ENCODE results near the gene CNPY1. TPM values are rescaled to one million over a fixed set of nuclear protein-coding genes. Genes with fewer than 3 reads are reported as not detected.

The CNPY1 gene
- total RNA-seq, 1 experiment from 2014 or later: not detected

DNA sequence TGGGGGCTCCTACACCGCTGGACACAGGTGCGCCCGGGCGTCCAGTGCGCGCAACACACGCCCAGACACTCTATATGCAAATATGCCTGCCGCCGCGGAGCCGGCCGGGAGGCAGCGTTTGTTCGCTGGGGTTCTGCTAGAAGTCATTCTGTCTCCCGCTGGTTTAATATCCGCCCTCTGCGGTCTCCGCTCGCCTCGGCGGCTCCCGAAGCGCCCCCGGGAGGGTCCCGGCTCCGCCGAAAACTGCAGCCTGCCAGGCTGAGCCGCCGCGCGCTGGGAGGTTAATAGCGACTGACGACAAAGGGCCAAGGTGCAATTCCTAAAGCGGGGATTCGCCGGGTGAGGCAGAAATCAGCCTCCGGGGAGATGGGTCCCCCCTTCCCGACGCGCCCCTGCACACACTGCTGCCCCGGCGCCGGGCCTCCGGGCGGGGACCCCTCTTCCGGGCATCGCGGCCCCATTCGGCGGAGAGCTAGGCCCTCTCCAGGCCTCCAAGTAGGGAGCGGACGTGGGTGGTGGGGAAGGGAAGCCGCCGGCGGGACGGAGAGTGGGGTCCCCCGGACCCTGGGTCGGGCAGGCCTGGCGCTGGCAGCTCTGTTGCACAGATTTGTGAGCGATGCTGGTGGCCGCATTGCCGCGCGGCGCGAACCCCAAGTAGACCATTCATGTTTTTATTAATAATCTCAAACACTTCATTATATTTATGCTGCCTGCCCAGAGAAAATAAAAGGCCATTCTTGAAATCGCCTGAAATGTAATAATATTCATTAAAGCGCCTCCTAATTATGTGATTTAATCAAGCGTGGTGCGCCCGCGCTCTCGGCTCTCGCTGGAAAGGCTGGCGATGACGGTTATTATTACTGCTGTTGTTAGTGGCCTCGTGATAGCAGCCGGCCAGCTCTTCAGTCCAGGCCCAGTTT, 79.3 kb downstream of the CNPY1 start:
- CTCF ChIA-PET: no interaction called here
- H3K27me3 ChIP-seq (replicated peaks; ENCODE audit: control insufficient read depth, insufficient read depth, low read length): no peaks in the 10 kb centered on the region
- H3K4me3 Mint-ChIP-seq (ENCODE audit: unreplicated experiment): peak overlapping the region; percentile 47
- peaks cover 2% of the 10 kb centered on the region; the same call in 1 of the 2 replicates for H3K4me1 ChIP-seq
- POLR2A ChIA-PET: no interaction called here
- DNase-seq: peak in 1 of 2 experiments; percentile 15
- no peaks in the 10 kb centered on the region for H3K27me3 Mint-ChIP-seq (ENCODE audit: insufficient read depth, unreplicated experiment)
- TF ChIP-seq, protein P1, sequence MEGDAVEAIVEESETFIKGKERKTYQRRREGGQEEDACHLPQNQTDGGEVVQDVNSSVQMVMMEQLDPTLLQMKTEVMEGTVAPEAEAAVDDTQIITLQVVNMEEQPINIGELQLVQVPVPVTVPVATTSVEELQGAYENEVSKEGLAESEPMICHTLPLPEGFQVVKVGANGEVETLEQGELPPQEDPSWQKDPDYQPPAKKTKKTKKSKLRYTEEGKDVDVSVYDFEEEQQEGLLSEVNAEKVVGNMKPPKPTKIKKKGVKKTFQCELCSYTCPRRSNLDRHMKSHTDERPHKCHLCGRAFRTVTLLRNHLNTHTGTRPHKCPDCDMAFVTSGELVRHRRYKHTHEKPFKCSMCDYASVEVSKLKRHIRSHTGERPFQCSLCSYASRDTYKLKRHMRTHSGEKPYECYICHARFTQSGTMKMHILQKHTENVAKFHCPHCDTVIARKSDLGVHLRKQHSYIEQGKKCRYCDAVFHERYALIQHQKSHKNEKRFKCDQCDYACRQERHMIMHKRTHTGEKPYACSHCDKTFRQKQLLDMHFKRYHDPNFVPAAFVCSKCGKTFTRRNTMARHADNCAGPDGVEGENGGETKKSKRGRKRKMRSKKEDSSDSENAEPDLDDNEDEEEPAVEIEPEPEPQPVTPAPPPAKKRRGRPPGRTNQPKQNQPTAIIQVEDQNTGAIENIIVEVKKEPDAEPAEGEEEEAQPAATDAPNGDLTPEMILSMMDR (IDR thresholded peaks at IDR 0.05; ENCODE audit: insufficient read depth in 1 of 2, low read depth in 1 of 2, low read length in 1 of 2, severe bottlenecking in 1 of 2, unreplicated experiment in 1 of 2): peak in 1 of 2 experiments; percentile 16
- no peaks in the 10 kb centered on the region for H3K4me1 Mint-ChIP-seq (ENCODE audit: low read depth, unreplicated experiment)
- intact Hi-C loops (cut with micrococcal nuclease; ENCODE audit: unreplicated experiment): no loop called here
- H3K9me3 Mint-ChIP-seq (ENCODE audit: unreplicated experiment): no peaks in the 10 kb centered on the region
- no peaks in the 10 kb centered on the region for H3K36me3 Mint-ChIP-seq (ENCODE audit: insufficient read depth, unreplicated experiment)
- no TSS peak for BruUV-seq (replicated peaks)
- no peaks in the 10 kb centered on the region for H3K9me3 ChIP-seq
- peak overlapping the region; percentile 15; the same call in 1 of the 2 replicates for H3K4me3 ChIP-seq (ENCODE audit: low read depth, low read length)
- H3K27ac Mint-ChIP-seq (ENCODE audit: unreplicated experiment): no peak overlapping the region
- no peaks in the 10 kb centered on the region for H3K36me3 ChIP-seq (ENCODE audit: control insufficient read depth, insufficient read depth, low read length)

DNA sequence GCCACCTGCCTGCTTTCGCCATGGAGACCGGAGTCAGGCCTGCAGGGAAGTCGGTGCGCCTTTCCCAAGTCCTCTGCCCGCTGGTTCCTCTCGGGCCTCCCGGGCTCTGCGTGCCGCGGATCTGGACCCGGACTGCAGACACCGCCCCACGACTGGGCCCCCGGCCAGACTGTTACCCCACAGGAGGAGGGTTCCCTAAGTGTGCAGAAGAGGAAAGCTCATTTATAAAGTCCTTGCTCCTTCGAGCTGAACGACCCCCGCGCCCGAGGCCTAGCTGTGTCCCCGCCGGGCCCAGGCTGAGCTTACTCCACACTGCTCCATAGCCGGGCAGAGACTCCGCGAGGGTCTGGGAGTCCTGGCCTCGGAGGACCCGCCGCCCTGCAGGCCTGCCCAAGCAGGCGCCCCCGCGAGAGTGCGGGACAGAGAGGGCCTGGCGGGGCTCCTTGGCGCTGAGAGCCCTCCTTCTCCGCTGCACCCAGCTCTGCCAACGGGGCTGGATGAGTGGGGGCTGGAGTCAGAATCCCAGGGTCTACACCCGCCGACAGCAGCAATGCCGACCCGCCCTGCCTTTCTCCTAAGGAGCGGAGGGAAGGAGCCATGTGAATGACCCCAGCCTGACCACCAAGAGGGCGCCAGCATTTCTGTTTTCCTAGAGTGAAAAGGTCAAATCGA, 80.1 kb downstream of the CNPY1 start:
- Histone ChIP-seq H3K4me3 (ENCODE audit: low read depth, low read length) (no peak overlapping the region), H3K27me3 (replicated peaks; ENCODE audit: control insufficient read depth, insufficient read depth, low read length) (no peaks in the 10 kb centered on the region), H3K4me1 (no peaks in the 10 kb centered on the region), H3K36me3 (ENCODE audit: control insufficient read depth, insufficient read depth, low read length) (no peaks in the 10 kb centered on the region), H3K9me3 (no peaks in the 10 kb centered on the region)
- H3K27me3 Mint-ChIP-seq (ENCODE audit: insufficient read depth, unreplicated experiment): no peaks in the 10 kb centered on the region
- CTCF ChIA-PET: no interaction called here
- H3K27ac Mint-ChIP-seq (ENCODE audit: unreplicated experiment): no peak overlapping the region
- no peak for DNase-seq
- POLR2A ChIA-PET: no interaction called here
- TF ChIP-seq, protein P1 (IDR thresholded peaks at IDR 0.05; ENCODE audit: insufficient read depth in 1 of 2, low read depth in 1 of 2, low read length in 1 of 2, severe bottlenecking in 1 of 2, unreplicated experiment in 1 of 2): no peak
- no peaks in the 10 kb centered on the region for H3K9me3 Mint-ChIP-seq (ENCODE audit: unreplicated experiment)
- intact Hi-C loops (cut with micrococcal nuclease; ENCODE audit: unreplicated experiment): no loop called here
- no peaks in the 10 kb centered on the region for H3K36me3 Mint-ChIP-seq (ENCODE audit: insufficient read depth, unreplicated experiment)
- BruUV-seq (replicated peaks): no TSS peak
- H3K4me1 Mint-ChIP-seq (ENCODE audit: low read depth, unreplicated experiment): no peaks in the 10 kb centered on the region
- no peak overlapping the region for H3K4me3 Mint-ChIP-seq (ENCODE audit: unreplicated experiment)

DNA sequence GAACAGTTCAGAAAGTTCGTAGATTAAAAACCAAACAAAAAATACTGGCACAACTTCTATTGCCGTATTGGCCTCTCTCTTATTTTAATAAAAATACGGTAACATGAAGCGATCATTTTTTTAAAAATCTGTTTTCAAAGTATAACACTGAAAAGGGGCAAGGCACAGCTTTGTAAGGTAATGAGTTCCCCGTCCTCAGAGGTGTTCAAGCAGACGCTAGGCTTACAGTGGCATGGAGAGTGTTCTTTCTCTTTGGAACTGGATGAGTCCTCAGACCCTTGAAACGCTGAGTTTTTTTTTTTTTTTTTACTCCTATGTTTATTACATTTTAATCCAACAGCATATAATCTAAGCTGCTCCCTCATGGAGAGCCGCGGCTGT, 80.6 kb downstream of the CNPY1 start:
- CTCF ChIA-PET: no interaction called here
- intact Hi-C loops (cut with micrococcal nuclease; ENCODE audit: unreplicated experiment): no loop called here

More for the DNA sequence above, 80.6 kb downstream of the CNPY1 start:
- Mint-ChIP-seq H3K4me1 (ENCODE audit: low read depth, unreplicated experiment) (no peaks in the 10 kb centered on the region), H3K9me3 (ENCODE audit: unreplicated experiment) (no peaks in the 10 kb centered on the region), H3K36me3 (ENCODE audit: insufficient read depth, unreplicated experiment) (no peaks in the 10 kb centered on the region), H3K4me3 (ENCODE audit: unreplicated experiment) (no peak overlapping the region), H3K27ac (ENCODE audit: unreplicated experiment) (no peak overlapping the region), H3K27me3 (ENCODE audit: insufficient read depth, unreplicated experiment) (peaks cover 4% of the 10 kb centered on the region)
- H3K4me1 ChIP-seq: no peaks in the 10 kb centered on the region
- no peak overlapping the region for H3K4me3 ChIP-seq (ENCODE audit: low read depth, low read length)
- no peak for DNase-seq
- no peaks in the 10 kb centered on the region for H3K9me3 ChIP-seq
- no peaks in the 10 kb centered on the region for H3K27me3 ChIP-seq (replicated peaks; ENCODE audit: control insufficient read depth, insufficient read depth, low read length)
- TF ChIP-seq, protein P1 (IDR thresholded peaks at IDR 0.05; ENCODE audit: insufficient read depth in 1 of 2, low read depth in 1 of 2, low read length in 1 of 2, severe bottlenecking in 1 of 2, unreplicated experiment in 1 of 2): no peak
- BruUV-seq (replicated peaks): no TSS peak
- no peaks in the 10 kb centered on the region for H3K36me3 ChIP-seq (ENCODE audit: control insufficient read depth, insufficient read depth, low read length)
- POLR2A ChIA-PET: no interaction called here

Measured in Caco-2 (cell line).